CD4-positive, alpha-beta T cell treated with Interleukin-10 for 1 hour (primary cell): ENCODE results near the gene PTGES2.

Experiments
- DNase-seq: peaks from one replicate; pipeline ENCODE4 v3.0.0-alpha.2; 2020

The PTGES2 gene

DNA sequence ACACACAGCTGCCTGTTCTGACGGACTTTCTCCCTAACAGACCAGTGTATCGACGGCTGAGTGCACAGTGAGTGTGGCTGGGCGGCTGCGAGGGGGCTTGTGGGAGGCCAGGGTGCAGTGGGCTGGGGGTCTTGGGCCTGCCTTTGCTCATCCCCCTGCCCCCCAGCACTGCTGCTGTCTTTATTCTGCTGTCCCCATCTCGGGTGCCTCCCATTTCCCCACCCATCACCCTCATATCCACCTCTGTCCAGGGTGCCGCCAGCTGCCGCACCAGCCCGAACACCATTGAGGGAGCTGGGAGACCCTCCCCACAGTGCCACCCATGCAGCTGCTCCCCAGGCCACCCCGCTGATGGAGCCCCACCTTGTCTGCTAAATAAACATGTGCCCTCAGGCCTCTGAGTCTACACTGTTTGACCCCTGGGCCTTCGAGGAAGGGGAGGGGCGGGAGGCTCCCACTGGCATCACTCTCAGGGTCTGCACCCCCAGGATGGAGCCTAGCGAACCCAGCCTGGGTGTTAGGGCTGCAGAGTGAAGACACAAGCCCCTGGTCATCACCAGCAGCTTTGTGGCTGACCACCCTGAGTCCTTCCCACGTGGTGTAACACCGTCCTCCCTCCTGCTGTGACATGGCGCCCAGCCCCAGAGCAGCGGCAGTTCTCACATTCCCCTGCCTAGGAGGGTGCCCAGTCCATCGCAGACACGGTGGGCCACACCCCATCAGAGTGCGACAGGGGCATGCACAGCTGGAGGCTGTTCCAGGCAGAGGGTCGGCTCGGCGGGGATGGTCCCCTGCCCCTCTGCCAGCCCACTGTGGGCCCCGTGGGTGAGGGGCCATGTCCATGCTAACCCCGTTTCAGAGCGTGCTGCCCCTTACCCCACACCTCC, 25.8 kb upstream of the PTGES2 start:
- no peak for DNase-seq

DNA sequence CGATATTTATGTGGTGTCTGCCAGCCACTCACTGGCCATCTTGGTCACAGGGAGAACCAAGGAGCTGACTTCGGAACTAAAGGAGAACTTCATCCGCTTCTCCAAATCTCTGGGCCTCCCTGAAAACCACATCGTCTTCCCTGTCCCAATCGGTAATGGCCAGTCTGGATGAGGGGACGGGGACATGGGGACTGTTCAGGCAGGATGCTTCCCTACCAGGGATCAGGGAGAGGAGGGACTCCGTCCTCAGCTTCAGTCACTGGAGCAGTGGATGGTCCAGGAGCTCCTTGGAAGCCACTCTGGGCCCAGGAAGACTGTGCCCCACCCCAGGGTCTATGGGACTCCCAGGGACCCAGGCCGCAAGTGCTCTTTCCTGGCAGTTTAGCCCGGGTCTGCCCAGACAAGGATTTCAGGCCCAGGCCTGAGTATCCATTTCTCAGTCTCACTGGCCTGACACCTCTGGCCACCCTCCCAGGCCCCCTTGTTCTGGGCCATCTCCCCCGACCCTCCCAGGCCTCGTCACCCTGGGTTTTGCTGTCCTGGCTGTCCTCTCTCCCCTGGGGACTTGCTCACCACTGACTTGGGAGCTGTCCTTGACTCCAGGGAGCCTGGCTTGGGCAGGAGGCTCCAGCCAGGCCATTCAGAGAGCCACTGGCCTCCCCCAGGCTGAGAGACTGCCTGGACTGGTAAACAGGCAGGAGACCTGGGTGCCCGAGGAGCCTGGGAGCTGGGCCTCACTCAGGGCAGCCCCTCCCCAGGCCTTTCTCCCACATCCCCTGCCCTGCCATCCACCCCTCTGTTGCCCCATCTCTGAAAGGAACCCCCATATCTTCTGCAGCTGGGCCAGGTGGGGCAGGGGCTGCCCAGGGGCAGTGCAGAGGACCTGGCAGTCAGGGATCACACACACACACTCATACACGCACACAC, 24.9 kb upstream of the PTGES2 start:
- no peak for DNase-seq

DNA sequence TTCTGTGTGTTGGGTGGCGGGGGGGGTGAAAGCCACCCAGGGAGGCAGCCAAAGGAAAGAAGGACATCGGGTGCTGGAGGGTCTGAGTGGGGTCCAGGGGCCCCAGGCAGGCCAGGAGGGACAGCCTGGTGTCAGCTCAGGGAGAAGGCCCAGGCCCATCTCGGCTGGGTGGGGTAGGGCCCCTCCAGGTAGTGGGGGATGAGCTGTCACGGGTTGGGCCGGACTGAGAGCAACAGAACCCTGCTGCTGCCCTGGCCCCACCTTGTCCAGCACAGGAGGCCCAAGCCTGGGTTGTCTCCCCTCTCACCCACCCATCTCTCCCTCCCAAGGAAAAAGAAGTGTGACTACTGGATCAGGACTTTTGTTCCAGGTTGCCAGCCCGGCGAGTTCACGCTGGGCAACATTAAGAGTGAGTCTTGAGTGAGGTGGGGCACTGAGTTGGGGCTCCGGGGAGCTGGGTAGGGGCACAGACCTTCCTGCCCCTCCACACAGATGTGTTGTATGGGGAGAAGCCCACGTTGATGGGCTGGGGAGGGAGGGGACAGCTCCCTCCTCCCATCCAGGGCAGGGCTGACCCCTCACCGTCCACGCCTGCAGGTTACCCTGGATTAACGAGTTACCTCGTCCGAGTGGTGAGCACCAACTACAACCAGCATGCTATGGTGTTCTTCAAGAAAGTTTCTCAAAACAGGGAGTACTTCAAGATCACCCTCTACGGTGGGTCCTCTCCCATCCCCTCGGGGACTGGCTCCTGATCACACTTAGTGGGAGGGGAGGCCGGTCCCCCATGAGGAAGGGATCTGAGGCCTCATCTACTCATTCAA, 24.0 kb upstream of the PTGES2 start:
- DNase-seq: no peak

DNA sequence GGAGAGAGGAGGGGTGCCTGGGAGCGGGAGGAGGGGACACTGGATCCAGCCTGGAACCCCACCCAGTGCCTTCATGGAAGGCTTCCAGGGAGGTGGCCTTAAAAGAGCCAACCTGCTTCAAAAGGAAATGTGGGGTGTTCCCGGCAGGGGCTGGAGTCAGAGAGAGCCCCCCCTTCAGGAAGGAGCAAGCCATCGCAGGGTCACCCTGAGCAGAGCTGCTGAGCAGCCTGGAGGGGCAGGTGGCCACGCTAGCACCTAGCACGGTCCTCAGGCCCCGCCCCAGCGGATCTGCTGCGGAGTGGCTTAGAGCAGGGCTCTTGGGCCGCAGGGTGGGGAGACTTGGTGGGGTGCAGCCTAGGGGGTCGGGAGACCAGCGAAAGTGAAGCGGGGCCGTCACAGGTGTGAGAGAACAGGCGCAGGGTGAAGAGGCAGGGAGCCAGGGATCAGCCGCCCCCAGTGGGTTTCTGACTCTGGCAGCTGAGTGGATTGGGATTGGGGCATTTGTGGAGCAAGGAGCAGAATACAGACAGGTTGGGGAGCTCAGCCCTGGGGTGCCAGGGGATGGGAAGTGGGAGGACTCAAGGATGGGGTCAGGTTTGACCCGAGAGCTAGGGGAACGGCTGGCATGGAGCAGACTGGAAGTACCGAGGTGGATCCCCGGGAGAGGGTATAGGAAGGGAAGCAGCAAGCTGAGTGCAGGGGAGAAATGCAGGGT, 23.2 kb upstream of the PTGES2 start:
- no peak for DNase-seq

DNA sequence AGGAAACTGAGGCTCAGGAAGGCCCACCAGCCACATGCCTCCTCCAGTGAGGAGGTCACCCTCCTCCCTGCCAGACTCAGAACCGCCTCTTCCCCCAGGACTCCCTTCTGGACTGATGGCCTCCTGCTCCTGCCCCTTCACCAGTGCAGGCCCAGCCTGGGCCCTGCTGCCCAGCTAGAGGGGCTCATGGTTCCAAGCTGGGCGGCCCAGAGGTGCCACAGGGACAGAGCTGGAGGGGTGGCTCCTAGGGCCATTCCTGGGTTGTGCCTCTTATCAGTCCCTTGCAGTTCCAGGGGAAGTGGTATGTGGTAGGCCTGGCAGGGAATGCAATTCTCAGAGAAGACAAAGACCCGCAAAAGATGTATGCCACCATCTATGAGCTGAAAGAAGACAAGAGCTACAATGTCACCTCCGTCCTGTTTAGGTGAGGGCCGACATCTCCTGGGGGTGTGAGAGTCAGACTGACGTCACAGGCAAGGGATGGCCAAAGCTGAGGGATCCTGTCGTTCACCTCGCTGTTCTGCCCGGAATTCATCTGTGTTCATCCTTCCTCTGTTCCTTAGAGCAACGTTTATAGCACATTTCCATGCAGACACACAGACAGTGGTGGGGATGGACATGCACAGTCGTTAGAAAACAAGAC, 22.5 kb upstream of the PTGES2 start:
- no peak for DNase-seq

DNA sequence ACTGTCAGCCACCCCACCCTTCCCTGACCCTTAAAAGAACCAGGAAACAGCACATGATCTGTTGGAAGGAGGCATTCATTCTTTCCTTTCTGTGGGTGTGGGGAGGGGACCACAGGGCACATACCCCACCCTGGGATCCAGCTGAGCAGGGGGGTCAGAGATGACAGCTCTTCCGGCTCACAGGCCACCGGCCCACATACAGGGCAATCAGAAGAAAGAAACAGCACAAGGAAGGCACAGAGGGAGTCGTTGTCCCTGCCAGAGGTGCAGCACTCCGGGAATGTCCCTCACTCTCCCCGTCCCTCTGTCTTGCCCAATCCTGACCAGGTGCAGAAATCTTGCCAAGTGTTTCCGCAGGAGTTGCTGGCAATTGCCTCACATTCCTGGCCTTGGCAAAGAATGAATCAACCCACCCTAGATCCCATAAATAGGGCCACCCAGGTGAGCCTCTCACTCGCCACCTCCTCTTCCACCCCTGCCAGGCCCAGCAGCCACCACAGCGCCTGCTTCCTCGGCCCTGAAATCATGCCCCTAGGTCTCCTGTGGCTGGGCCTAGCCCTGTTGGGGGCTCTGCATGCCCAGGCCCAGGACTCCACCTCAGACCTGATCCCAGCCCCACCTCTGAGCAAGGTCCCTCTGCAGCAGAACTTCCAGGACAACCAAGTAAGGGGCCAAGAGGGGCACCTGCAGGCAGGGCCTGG, 21.6 kb upstream of the PTGES2 start, which contains the start of gene LCN2:
Gene LCN2, plus strand, starts transcription at position 453 of the 701 bp plus-strand sequence. Its CDS starts 73 bp downstream, at position 526.
- DNase-seq: no peak

DNA sequence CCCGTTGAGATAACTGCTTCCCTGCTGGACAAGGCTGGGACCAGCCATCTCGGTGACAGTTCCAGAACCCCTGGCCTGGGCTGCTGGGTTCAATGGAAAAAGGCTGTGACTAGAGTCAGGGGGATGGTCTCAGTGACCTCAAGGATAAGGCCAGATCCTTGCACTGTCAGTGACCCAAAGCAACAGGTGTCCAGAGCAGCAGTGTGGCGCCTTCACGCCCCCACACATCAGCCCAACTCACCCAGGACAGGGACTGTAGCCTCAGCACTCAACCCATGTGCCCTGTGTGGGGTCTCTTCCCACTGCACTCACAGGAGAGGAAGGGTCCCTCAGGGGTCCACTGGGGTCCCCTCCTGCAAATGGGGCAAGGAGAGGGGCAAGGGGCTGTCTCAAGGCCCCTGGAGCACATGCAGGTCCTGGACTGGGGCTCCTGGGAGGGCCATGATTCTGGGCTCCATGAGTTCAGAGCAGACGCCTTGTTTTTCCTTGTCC, 21.0 kb upstream of the PTGES2 start:
- DNase-seq: no peak

DNA sequence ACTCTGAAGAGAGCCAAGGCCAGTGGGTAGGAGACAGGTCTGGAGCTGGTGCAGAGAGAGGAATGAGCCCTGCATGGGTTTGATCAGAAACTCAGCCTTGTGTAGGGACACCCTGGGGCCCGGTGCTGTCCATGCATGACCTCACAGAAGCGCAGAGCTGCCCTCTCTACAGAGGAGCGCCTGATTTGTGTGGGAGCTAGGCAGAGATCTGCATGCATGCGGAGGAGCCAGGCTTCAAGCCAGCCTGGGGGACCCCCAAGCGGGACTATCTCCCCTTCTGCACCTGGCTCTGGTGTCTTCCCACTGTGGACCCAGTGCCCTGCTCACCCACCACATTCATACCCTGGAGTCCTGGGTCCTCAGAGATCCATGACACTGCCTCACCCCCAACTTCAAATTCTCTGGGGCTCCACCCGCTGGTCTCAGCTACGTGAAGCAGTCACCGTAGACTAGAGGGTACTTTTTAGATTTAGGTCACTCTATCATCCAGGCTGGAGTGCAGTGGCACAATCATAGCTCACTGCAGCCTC, 19.1 kb upstream of the PTGES2 start:
- no peak for DNase-seq

DNA sequence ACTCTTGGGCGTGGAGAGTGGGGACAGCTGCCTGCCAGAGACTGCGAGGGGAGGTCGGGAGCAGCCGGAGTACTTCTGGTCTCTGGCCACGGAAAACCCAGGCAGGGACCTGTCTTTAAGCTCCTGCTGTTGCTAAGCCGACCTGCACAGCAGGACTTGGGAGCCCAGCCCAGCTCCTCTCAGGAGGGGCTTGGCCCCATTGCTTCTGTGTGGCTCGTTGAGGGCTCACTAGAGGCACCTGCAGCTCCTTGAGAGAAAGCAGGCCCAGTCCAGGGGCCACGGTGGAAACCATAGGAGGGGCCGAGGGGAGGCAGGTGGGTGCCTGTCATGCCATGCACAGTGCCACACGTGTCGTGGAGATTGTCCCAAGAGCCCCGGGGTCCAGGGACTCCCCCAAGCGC, 18.4 kb upstream of the PTGES2 start:
- no peak for DNase-seq

DNA sequence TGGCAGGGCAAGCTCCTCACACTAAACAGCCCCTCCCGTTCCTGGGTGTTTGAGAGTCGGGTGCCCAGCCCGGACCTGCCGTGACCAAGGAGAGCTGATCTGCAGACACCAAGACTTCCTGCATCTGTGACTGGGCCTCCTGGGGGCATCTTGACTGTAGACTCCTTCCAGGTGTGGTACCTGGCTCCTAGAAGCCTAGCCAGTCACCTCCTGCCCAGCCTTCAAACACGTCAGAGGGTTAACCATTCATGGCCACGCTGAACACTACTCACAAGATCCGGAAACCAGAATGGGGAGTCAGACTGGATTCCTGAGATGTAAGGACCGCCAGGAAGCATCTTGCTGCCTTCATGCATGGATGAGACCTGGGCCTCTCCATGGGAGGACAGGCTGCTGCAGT, 18.0 kb upstream of the PTGES2 start:
- DNase-seq: no peak

DNA sequence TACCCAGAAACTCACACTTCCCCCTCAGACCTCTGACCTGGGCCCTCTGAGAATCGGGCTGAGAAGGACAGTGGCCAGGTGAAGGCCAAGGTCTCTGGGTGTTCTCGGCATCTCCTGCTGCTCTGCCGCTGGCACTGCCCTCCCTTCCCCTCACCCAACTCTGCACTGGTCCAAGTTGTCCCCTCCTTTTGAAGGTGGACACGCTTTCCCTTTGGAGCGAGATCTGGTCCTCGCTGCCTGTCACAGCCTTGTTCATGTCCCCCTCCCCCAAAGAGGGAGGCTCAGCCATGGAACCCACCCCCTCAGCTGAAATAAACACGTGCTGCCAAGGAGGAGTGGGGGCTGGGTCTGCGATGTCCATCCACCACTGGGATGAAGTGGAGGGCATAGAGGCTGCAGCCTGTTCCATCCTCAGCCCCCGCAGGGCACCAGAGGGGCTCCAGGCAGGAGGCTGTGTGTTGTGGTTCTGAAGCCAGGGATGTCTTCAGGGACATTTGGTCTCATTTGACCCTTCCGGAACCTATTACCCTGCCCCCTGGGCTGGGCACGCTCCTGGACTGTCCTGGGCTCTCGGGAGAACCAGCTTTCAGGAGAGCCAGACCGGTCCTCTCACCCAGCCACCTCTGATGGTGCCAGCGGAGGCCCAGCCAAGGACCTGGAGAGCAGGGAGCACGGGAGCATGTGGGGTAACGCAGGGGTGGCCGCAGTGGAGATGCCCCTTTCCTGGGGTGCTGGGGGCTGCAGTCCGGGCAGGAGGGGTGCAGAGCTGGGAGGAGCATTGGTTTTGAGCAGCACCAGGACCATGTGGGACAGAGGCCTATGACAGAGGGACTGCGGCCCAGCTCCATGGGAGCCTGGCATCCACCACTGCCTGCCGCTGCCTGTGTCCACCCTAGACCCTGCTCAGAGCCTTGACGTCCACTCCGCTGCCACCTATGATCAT, 17.0 kb upstream of the PTGES2 start:
- DNase-seq: no peak

DNA sequence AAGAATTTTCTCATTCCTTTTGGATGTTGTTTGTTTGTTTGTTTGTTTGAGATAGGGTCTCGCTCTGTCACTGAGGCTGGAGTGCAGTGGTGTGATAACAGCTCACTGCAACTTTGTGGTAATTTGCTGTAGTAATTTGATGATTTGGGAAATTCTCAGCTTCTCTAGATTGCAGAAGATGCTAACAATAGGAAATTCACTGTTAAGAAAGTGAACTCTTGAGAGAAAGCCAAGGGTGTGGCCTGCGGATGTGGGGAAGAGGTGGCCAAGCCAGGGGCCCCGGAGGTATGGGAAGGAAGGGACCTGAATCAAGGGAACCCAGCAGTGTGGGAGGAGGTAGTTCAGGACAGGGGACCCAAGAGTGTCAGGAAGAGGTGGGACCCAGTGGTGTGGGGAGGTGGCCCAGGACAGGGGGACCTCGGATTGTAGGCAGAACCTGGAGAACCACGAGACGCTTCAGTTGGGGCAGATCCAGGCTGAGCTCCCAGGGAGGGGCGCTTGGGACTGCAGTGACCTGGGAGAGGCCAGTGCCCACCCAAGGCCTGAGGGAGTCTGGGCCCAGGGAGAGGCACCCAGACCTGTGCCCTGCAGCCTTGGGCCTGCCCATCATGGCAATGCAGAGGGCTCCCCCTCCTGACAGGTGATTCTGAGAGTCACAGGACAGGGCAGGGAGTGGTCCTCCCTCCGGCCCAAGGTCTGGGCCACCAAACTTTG, 16.2 kb upstream of the PTGES2 start:
- DNase-seq: no peak

DNA sequence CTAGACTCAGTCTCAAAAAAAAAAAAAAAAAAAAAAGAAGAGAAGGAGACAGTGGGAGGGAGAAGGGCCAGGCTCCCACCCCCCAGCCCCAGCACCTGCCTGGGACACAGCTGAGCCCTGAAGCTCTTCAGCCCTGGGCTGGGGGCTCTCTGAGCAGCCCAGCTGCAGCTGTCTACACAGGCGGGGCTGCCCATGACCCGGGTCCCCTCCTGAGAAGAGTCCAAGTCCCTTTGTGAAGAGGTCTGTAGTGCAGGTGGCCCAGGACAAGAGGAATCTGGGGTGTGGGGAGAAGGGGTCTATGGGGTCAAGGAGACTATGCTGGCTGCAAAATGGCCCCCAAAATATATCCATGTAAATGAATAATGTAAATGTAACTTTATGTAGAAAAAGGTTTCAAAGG, 15.1 kb upstream of the PTGES2 start:
- DNase-seq: no peak

DNA sequence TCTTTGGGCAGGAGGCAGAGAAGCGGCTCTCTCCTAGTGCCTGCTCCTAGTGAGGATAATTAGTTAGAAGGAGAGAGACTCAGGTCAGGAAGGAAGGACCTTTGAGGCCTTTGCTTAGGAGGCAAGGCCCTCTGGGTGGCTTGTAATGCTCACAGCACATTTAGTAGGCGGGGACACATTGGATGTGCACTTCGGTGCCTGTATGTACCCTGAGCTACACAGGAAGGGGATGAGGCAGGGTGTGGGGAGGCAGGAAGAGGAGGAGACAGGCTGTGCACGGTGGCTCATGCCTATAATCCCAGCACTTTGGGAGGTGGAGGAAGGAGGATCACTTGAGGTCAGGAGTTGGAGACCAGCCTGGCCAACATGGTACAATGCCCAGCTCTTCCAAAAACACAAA, 14.5 kb upstream of the PTGES2 start:
- peak; percentile 15 for DNase-seq

DNA sequence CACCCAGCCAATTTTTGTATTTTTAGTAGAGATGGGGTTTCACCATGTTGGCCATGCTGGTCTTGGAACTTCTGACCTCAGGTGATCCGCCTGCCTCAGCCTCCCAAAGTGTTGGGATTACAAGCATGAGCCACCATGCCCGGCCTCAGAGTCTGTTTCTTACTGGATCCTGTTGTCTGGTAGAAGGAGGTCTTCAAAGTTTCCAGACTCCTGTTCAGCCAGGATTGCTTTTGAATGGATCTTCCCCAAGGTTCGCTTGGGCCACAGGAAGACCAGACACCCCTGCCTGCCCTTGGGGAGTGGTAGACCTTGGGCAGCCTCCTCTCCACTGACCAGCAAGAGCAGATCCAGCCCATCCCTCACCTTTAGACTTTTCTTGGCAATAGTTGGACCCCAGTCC, 14.1 kb upstream of the PTGES2 start:
- no peak for DNase-seq

DNA sequence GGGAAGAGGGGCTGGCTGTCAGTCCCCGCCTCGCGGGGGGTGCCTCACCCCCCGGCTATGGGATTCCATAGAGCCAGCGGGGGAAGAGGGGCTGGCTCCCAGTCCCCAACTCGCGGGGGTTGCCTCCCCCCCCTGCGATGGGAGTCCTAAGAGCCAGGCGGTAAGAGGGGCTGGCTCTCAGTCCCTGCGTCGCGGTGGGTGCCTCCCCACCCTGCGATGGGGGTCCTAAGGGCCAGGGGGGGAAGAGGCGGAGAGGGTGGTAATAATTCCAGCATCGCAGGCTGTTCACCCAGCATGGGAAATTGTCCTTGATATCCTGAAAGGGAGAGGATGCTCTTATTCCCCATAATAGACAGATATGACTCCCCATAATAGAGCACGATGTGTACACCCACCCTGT, 12.1 kb upstream of the PTGES2 start:
- no peak for DNase-seq

DNA sequence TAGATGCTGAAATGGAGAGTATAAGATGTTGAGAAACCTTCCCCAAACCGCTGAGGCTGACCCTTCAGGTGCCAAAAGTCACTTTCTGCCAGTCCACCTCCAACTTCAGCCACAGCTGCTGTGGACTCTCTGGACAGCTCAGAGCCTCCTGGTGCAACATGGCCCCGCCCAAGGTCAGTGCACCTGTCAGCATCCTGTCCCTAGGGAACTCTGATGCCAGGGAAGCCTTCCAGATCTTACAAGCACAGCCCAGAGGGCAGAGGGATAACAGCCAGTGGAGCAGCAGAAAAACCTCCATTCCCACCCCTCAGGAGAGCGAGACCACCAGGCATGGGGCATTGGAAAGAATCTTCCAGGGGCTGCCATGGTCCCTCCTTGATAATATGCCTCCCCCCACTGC, 10.5 kb upstream of the PTGES2 start:
- DNase-seq: no peak
